Measurements from ENCODE around the gene TRIM63. TPM values are rescaled to one million over a fixed set of nuclear protein-coding genes. Genes with fewer than 3 reads are reported as not detected.

TRIM63 gene
- total and polyA plus RNA-seq, 2 donors (not counting 3 experiments of a cell fraction or from before 2014, with no cell fraction given) = not detected

GRCh38 chr1:26038904-26039303 lies 28.5 kb downstream of the TRIM63 start:
- DNase-seq (ENCODE audit: low read depth, low spot score) (no peak), FAIRE-seq (no peak)
- H3K9me1 ChIP-seq (replicated peaks; ENCODE audit: control insufficient read depth, extremely low read depth, insufficient read depth, low read length) = no peaks in the 10 kb centered on the region
- intact Hi-C loops (cut with micrococcal nuclease) = loop anchor here (5.0 kb wide), 1 partner anchor 238 kb away; no protein-coding TSS in a partner anchor
- peaks cover 15% of the 10 kb centered on the region for H3K4me1 ChIP-seq (ENCODE audit: control insufficient read depth, extremely low read depth, insufficient read depth, low read length)
- peaks cover 3 to 8% of the 10 kb centered on the region in 2 experiments for H3K27me3 ChIP-seq (ENCODE audit: control insufficient read depth in 2 of 2, insufficient read depth in 2 of 2, low read length in 2 of 2)
- dilution Hi-C loops (cut with MboI; ENCODE audit: extremely low pct_ligation_motif_present, low sequenced_read_pairs) = no loop called here
- no peaks in the 10 kb centered on the region for H4K20me1 ChIP-seq (replicated peaks; ENCODE audit: control insufficient read depth, extremely low read depth, insufficient read depth, low read length)
- POLR2A ChIA-PET = no interaction called here
- H3K36me3 ChIP-seq (ENCODE audit: control insufficient read depth in 2 of 2, extremely low read depth in 1 of 2, insufficient read depth in 2 of 2, low read length in 2 of 2) = no peaks in the 10 kb centered on the region
- H3K4me3 ChIP-seq (replicated peaks in 1 of 3; ENCODE audit: insufficient read depth in 1 of 3, low read depth in 1 of 3, low read length in 3 of 3) = no peak overlapping the region
- TF ChIP-seq POLR2A (IDR thresholded peaks at IDR 0.05; ENCODE audit: low read depth, low read length) (no peak), POLR2AphosphoS5 (IDR thresholded peaks at IDR 0.05; ENCODE audit: insufficient read depth, low read depth, low read length) (no peak), JUN (IDR thresholded peaks at IDR 0.05; ENCODE audit: borderline replicate concordance, insufficient read depth, insufficient read length, low read depth) (no peak), CTCF (IDR thresholded peaks at IDR 0.05; ENCODE audit: extremely low read depth in 1 of 2, insufficient read depth in 1 of 2, low read depth in 1 of 2, low read length in 2 of 2) (no peak), GATA2 (IDR thresholded peaks at IDR 0.05; ENCODE audit: insufficient read depth, insufficient read length, low read depth, low read length) (no peak), FOS (IDR thresholded peaks at IDR 0.05; ENCODE audit: borderline replicate concordance, insufficient read depth, low read length) (no peak), MAX (IDR thresholded peaks at IDR 0.05; ENCODE audit: insufficient read depth, insufficient read length) (no peak), EZH2 (IDR thresholded peaks at IDR 0.05; ENCODE audit: borderline replicate concordance, low read depth, low read length, severe bottlenecking) (no peak)
- H3K9me3 ChIP-seq (replicated peaks; ENCODE audit: control insufficient read depth, insufficient read depth, low read length) = no peaks in the 10 kb centered on the region
- no peak overlapping the region for H3K4me2 ChIP-seq (ENCODE audit: insufficient read depth, low read length)
- H2AFZ ChIP-seq (ENCODE audit: low read depth, low read length) = no peak overlapping the region
- no peak overlapping the region for H3K9ac ChIP-seq (replicated peaks; ENCODE audit: extremely low read depth, insufficient read depth, low read length)
- CTCF ChIA-PET = interaction anchor here (0.7 to 2.2 kb wide), 5 partner anchors 9 to 378 kb away, joined by 3 to 10 read pairs (median 4); no protein-coding TSS in a partner anchor
- H3K27ac ChIP-seq (ENCODE audit: insufficient read depth, low read depth, low read length) = no peak overlapping the region
- H3K79me2 ChIP-seq (ENCODE audit: control insufficient read depth, insufficient read depth, low read length) = no peaks in the 10 kb centered on the region
- BruUV-seq (replicated peaks) = no TSS peak
